DMS79 treated with DMSO at 0.1 percent for 48 hours (cell line): ENCODE data around the gene DTNBP1.

ENCODE experiments used
- DNase-seq: peaks from one replicate; lab custom pipeline; 2025; lab: John Stamatoyannopoulos, UW

DTNBP1 gene

GRCh38 chr6:15515226-15515625 is 147.6 kb downstream of the DTNBP1 start:
- DNase-seq: no peak

- DNase-seq: no peak
Observed at GRCh38 chr6:15513801-15514711, 148.8 kb downstream of the DTNBP1 start.

- no peak for DNase-seq
Observed at GRCh38 chr6:15513131-15513771, 149.6 kb downstream of the DTNBP1 start.

- no peak for DNase-seq
Observed at GRCh38 chr6:15512721-15513120, 150.1 kb downstream of the DTNBP1 start.

- DNase-seq: peak; percentile 9
Observed at GRCh38 chr6:15512126-15512525, 150.7 kb downstream of the DTNBP1 start.

GRCh38 chr6:15511248-15512125 is 151.3 kb downstream of the DTNBP1 start:
- no peak for DNase-seq

GRCh38 chr6:15510536-15511247 is 152.1 kb downstream of the DTNBP1 start:
- no peak for DNase-seq

GRCh38 chr6:15510121-15510520 is 152.7 kb downstream of the DTNBP1 start:
- no peak for DNase-seq

GRCh38 chr6:15509335-15509933 is 153.4 kb downstream of the DTNBP1 start:
- no peak for DNase-seq

GRCh38 chr6:15508931-15509330 is 153.9 kb downstream of the DTNBP1 start:
- no peak for DNase-seq

GRCh38 chr6:15508441-15508871 is 154.4 kb downstream of the DTNBP1 start:
- DNase-seq: no peak

GRCh38 chr6:15507746-15508145 is 155.1 kb downstream of the DTNBP1 start:
- no peak for DNase-seq

GRCh38 chr6:15507221-15507620 is 155.6 kb downstream of the DTNBP1 start:
- no peak for DNase-seq

GRCh38 chr6:15506066-15506465 is 156.8 kb downstream of the DTNBP1 start:
- DNase-seq: no peak

GRCh38 chr6:15505463-15505918 is 157.3 kb downstream of the DTNBP1 start:
- no peak for DNase-seq

GRCh38 chr6:15504581-15505350 is 158.1 kb downstream of the DTNBP1 start:
- DNase-seq: peak; percentile 79

GRCh38 chr6:15504040-15504495 is 158.8 kb downstream of the DTNBP1 start:
- peak; percentile 20 for DNase-seq

- DNase-seq: no peak
Observed at GRCh38 chr6:15503346-15503680, 159.5 kb downstream of the DTNBP1 start.

GRCh38 chr6:15502446-15503345 is 160.1 kb downstream of the DTNBP1 start:
- no peak for DNase-seq
